Loucy (cell line): ENCODE measurements around the gene TAS1R2.

Source experiments
- CTCF ChIP-seq: fragments of 200-600 bp; sonication (generic); conservative IDR thresholded peaks from 2 replicates; pipeline ENCODE4 v1.5.1; 2014; ENCODE audit warnings: mild to moderate bottlenecking, antibody characterized with exemption, low read length
- EZH2phosphoT487 ChIP-seq: fragments of 200-600 bp; IDR thresholded peaks from 2 replicates; pipeline ENCODE4 v1.6.1; 2018; ENCODE audit warnings: antibody characterized with exemption, mild to moderate bottlenecking, moderate library complexity, borderline replicate concordance

- TF ChIP-seq EZH2phosphoT487 (no peak), CTCF (no peak)
These were observed 6.9 kb upstream of the TAS1R2 start for GRCh38 chr1:18866314-18866713.
